ENCODE measurements around the gene ZNF511. TPM values are rescaled to one million over a fixed set of nuclear protein-coding genes. Genes with fewer than 3 reads are reported as not detected.

ZNF511 gene
- total and polyA plus RNA-seq, 9 of the 15 experiments (the other 6 are each of a cell fraction or from before 2014, with no cell fraction given) = 0.61 to 69.3 (median 40.1) TPM

- TF ChIP-seq MLLT1 (IDR thresholded peaks at IDR 0.05) (no peak), SNRNP70 (optimal IDR thresholded peaks at IDR 0.05; ENCODE audit: low read depth, low read length) (no peak), ELF4 (CRISPR knock-in tag; IDR thresholded peaks at IDR 0.05) (no peak), SP2 (IDR thresholded peaks at IDR 0.05; ENCODE audit: extremely low read depth, low read depth, low read length, poor library complexity, severe bottlenecking) (no peak), JUN (IDR thresholded peaks at IDR 0.05; ENCODE audit: borderline replicate concordance, low read depth, low read length) (no peak), JUN (CRISPR knock-in tag; IDR thresholded peaks at IDR 0.05; ENCODE audit: borderline replicate concordance) (no peak), RB1 (IDR thresholded peaks at IDR 0.05; ENCODE audit: low read depth) (peak; percentile 30; the same call in 1 of the 2 replicates), POLR2AphosphoS5 (IDR thresholded peaks at IDR 0.05; ENCODE audit: control insufficient read depth, insufficient read depth, low read depth, low read length) (0 out of 2 replicates have a peak, but pooled peaks have one; percentile 33), MAFG (tag; conservative IDR thresholded peaks at IDR 0.05) (no peak), SNIP1 (IDR thresholded peaks at IDR 0.05; ENCODE audit: low read depth) (no peak), FOXK1 (CRISPR knock-in tag; IDR thresholded peaks at IDR 0.05; ENCODE audit: borderline replicate concordance) (no peak), E2F5 (CRISPR knock-in tag; IDR thresholded peaks at IDR 0.05) (no peak), TFAM (CRISPR knock-in tag; conservative IDR thresholded peaks at IDR 0.05) (no peak), RUNX1 (IDR thresholded peaks at IDR 0.05; ENCODE audit: low read depth) (no peak), TRIM28 (IDR thresholded peaks at IDR 0.05) (no peak), BCOR (IDR thresholded peaks at IDR 0.05) (no peak), ZBTB33 (CRISPR knock-in tag; IDR thresholded peaks at IDR 0.05) (no peak), KLF10 (CRISPR knock-in tag; IDR thresholded peaks at IDR 0.05) (no peak), EZH2 (IDR thresholded peaks at IDR 0.05; ENCODE audit: borderline replicate concordance, low read depth, low read length) (no peak), ZNF133 (CRISPR knock-in tag; IDR thresholded peaks at IDR 0.05) (no peak), ESRRA (IDR thresholded peaks at IDR 0.05; ENCODE audit: borderline replicate concordance, low read depth) (no peak), ZNF384 (IDR thresholded peaks at IDR 0.05; ENCODE audit: low read depth, low read length) (no peak), TOE1 (IDR thresholded peaks at IDR 0.05; ENCODE audit: borderline replicate concordance) (no peak), TOE1 (CRISPR knock-in tag; IDR thresholded peaks at IDR 0.05; ENCODE audit: borderline replicate concordance, low read depth) (no peak), ERF (CRISPR knock-in tag; IDR thresholded peaks at IDR 0.05) (no peak), NR2C2 (CRISPR knock-in tag; IDR thresholded peaks at IDR 0.05) (no peak), NR2C2 (tag; IDR thresholded peaks at IDR 0.05) (peak; percentile 60)
Measured at GRCh38 chr10:133357285-133358161, 48.8 kb downstream of the ZNF511 start, which contains the start of gene FUOM (continued).

Measured in K562 (cell line).